ENCODE results near the gene STT3A.

GRCh38 chr11:125587480-125587879 is 5.2 kb upstream of the STT3A start:
- TF ChIP-seq, protein P1, sequence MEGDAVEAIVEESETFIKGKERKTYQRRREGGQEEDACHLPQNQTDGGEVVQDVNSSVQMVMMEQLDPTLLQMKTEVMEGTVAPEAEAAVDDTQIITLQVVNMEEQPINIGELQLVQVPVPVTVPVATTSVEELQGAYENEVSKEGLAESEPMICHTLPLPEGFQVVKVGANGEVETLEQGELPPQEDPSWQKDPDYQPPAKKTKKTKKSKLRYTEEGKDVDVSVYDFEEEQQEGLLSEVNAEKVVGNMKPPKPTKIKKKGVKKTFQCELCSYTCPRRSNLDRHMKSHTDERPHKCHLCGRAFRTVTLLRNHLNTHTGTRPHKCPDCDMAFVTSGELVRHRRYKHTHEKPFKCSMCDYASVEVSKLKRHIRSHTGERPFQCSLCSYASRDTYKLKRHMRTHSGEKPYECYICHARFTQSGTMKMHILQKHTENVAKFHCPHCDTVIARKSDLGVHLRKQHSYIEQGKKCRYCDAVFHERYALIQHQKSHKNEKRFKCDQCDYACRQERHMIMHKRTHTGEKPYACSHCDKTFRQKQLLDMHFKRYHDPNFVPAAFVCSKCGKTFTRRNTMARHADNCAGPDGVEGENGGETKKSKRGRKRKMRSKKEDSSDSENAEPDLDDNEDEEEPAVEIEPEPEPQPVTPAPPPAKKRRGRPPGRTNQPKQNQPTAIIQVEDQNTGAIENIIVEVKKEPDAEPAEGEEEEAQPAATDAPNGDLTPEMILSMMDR (IDR thresholded peaks at IDR 0.05; ENCODE audit: insufficient read depth, low read length) = no peak
- TF ChIP-seq POLR2AphosphoS5 (IDR thresholded peaks at IDR 0.05; ENCODE audit: low read depth) (no peak), REST (IDR thresholded peaks at IDR 0.05; ENCODE audit: insufficient replicate concordance, low read depth) (no peak)
